Neural crest cell (in vitro differentiated cells): ENCODE data around the gene ZGPAT. TPM values are rescaled to one million over a fixed set of nuclear protein-coding genes. Genes with fewer than 3 reads are reported as not detected.

ENCODE experiments used
- DNase-seq: peaks from one replicate; pipeline ENCODE4 v3.0.0; 2021; ENCODE audit warnings: low read depth, mixed read lengths, low spot score
- H3K27ac Mint-ChIP-seq: one replicate; pipeline ENCODE4 v1.8.0; 2021; ENCODE audit warnings: mild to moderate bottlenecking, mixed read lengths; ENCODE audit not compliant: unreplicated experiment
- H3K27me3 Mint-ChIP-seq: 2 replicates; pipeline ENCODE4 v1.8.0; 2021; ENCODE audit warnings: low read depth, mild to moderate bottlenecking, mixed read lengths
- H3K36me3 Mint-ChIP-seq: 2 replicates; pipeline ENCODE4 v1.8.0; 2021; ENCODE audit warnings: low read depth, mild to moderate bottlenecking, mixed read lengths
- H3K4me1 Mint-ChIP-seq: 2 replicates; pipeline ENCODE4 v1.8.0; 2021; ENCODE audit warnings: mixed read lengths
- H3K4me3 Mint-ChIP-seq: one replicate; pipeline ENCODE4 v1.8.0; 2021; ENCODE audit warnings: mild to moderate bottlenecking, mixed read lengths
- H3K9me3 Mint-ChIP-seq: 2 replicates; pipeline ENCODE4 v1.8.0; 2021; ENCODE audit warnings: mixed read lengths
- CTCF ChIP-seq: fragments of 200-600 bp; sonication (generic); conservative IDR thresholded peaks from 2 replicates; pipeline ENCODE4 v1.5.0; 2021; ENCODE audit warnings: antibody characterized with exemption, mild to moderate bottlenecking
- total RNA-seq: library from RNA; stranded (reverse); gene quantifications from 2 replicates; pipeline ENCODE4 v1.2.1, GENCODE V29; 2021

Gene ZGPAT
- total RNA-seq, 1 donor from 2014 or later = 31.3 TPM

GRCh38 chr20:63731410-63731809, 23.6 kb downstream of the ZGPAT start:
- no peak for DNase-seq
- no peak overlapping the region for H3K4me3 Mint-ChIP-seq
- H3K27me3 Mint-ChIP-seq = peaks cover 8% of the 10 kb centered on the region
- peaks cover 2% of the 10 kb centered on the region for H3K9me3 Mint-ChIP-seq
- peaks cover 19% of the 10 kb centered on the region for H3K36me3 Mint-ChIP-seq
- TF ChIP-seq CTCF = no peak
- no peaks in the 10 kb centered on the region for H3K4me1 Mint-ChIP-seq
- no peak overlapping the region for H3K27ac Mint-ChIP-seq

- TF ChIP-seq CTCF = no peak
- Mint-ChIP-seq H3K4me3 (no peak overlapping the region), H3K27ac (no peak overlapping the region), H3K27me3 (peaks cover 9% of the 10 kb centered on the region), H3K36me3 (peaks cover 14% of the 10 kb centered on the region), H3K4me1 (no peaks in the 10 kb centered on the region), H3K9me3 (no peaks in the 10 kb centered on the region)
- no peak for DNase-seq
Observed at GRCh38 chr20:63732118-63733095, 24.6 kb downstream of the ZGPAT start.

GRCh38 chr20:63733117-63733516, 25.3 kb downstream of the ZGPAT start:
- no peak for TF ChIP-seq CTCF
- Mint-ChIP-seq H3K4me3 (no peak overlapping the region), H3K27me3 (peaks cover 9% of the 10 kb centered on the region), H3K9me3 (no peaks in the 10 kb centered on the region), H3K27ac (no peak overlapping the region), H3K36me3 (peaks cover 11% of the 10 kb centered on the region), H3K4me1 (no peaks in the 10 kb centered on the region)
- no peak for DNase-seq

- Mint-ChIP-seq H3K9me3 (no peaks in the 10 kb centered on the region), H3K27ac (peak overlapping the region; percentile 6), H3K36me3 (peaks cover 8% of the 10 kb centered on the region), H3K27me3 (peaks cover 9% of the 10 kb centered on the region), H3K4me1 (no peaks in the 10 kb centered on the region), H3K4me3 (peak overlapping the region; percentile 27)
- no peak for TF ChIP-seq CTCF
- DNase-seq = no peak
Observed at GRCh38 chr20:63733579-63734081, 25.8 kb downstream of the ZGPAT start.

GRCh38 chr20:63734111-63734945, 26.5 kb downstream of the ZGPAT start:
- no peak for TF ChIP-seq CTCF
- DNase-seq = no peak
- Mint-ChIP-seq H3K4me3 (peak overlapping the region; percentile 27), H3K9me3 (no peaks in the 10 kb centered on the region), H3K4me1 (no peaks in the 10 kb centered on the region), H3K36me3 (peaks cover 8% of the 10 kb centered on the region), H3K27me3 (peaks cover 9% of the 10 kb centered on the region), H3K27ac (peak overlapping the region; percentile 6)
